NCI-H2107 (cell line): ENCODE data around the gene L3HYPDH.
"Not testable (repeated sequence)": the region's sequence is repeated elsewhere in the genome, so short reads cannot be mapped to it uniquely, and the experiment has no call there.

Source experiments
- DNase-seq: peaks from one replicate; lab custom pipeline; 2025; lab: John Stamatoyannopoulos, UW

Gene L3HYPDH

DNA sequence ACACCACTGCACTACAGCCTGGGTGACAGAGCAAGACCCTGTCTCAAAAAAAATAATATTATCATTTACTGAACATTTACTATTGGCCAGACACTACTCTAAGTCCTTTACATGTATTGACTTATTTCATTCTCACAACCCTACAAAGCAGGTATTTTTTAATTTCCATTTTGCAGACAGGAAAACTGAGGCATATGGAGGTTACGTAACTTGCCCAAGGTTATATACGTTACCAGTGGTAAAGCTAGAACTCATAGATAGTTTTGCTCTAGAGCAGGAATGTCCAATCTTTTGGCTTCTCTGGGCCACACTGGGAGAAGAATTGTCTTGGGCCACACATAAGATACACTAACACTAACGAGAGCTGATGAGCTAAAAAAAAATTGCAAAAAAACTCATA is 5.7 kb downstream of the L3HYPDH start:
- no peak for DNase-seq

DNA sequence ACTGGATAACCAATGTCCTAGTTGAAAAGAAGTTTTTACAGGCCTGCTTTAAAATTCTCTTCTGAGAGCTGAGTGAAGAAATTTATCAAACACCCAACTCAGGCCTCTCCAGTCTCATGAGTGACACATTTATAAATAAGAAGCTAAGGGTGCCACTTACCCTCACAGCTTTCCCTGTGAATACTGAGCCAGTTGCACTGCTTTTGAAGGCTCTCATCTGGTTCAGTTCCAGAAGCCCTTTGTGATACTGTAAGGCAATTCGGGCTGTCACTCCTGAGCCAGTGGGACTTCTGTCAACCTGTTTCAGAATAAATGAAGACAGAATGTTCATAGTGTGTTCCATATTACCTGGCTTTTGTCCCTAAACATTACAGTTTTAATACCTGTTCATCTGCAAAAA is 8.5 kb downstream of the L3HYPDH start:
- DNase-seq: no peak

DNA sequence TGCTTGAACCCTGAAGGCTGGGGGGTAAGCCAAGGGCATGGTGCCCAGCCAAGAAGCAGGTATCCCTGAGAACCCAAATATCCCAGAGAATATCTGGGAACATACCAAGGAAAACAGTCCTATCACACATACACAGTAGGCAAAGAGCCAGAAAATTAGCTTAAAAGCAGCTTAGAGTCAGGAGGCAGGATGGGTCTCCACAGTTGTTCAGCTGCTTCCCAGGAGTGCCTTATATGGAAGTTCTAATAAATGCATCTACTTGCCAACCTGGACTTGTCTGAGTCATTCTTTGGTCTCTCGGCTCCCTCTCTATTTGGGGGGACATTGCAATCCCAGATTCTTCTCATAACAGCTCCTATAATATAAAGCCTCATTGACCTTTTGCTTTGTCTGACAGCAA is 10.0 kb downstream of the L3HYPDH start:
- DNase-seq: no peak

DNA sequence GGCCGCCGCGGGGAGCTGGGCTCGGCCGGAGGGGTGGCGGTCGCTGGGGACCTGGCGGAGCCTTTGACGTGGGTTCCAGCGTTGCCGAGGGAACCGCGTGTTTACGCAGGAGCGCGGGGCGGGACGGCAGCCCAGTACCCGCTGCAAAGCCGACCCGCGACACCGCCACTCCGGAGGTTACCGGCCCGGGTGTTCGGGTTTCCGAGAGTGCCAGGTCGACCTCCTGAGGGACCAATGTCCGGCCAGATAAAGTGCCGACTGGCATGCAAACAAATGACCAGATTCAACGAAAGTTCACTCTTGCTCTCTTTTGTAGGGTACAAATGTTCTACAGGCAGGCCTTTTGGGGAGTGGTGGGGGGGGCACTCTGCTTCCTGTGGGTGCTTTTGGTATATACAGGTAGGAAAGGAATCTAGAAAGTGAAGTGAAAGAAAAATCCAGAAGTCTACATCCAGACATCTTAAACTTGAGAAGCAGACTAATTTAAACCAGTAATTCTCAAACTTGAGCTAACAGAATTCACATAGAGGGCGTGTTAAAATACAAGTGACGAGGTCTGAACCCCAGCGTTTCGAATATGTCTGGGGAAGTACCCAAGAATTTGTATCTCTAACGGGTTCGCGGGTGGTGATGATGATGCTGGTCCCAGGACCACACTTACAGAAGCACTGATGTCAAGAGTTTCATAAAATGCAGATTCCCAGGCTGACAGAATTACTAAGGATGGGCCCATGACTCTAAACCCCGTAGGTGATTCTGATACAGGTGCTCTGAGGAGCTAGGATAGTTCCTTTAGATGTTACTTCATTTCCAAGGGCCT is 18.7 kb downstream of the L3HYPDH start, which contains the start of gene GPR135:
Gene GPR135, minus strand, starts transcription at position 65 of the 820 bp plus-strand sequence. CDS start 154 bp downstream, outside the sequence.
- DNase-seq: no peak

DNA sequence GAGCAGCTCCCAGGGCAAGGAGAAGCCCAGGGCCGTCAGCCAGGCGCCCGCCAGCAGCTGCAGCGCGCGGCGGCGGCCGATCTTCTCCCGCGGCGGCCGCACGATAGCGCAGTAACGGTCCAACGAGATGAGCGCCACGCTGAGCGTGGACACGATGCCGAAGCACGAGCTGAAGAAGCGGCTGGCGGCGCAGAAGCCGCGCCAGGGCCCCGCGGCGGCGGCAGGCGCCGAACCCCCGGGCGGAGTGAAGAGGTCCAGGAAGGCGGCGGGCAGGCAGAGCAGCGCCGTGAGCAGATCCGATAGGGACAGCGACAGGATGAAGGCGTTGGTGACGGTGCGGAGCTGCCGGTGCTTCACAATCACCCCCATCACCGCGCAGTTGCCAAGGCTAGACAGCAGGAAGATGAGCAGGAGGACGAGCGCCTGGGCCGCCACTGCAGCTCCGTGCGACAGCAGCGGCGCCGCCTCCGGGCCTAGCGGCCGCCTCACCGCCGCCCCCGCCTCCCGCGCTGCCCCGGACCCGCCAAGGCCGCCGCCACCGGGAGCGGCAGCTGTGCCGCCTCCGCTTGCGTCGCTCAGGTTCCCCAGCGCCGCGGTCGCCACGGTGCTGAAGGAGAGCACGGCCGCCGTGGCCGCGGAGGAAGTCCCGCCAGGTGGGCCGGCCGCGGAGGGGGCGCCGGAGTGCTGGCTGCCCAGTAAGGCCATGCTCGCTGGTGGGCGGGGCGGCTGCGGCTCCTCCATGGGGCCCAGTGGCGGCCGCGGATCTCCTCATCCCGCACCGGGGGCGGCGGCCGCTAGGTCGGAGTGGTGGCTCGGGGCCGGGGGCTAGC is 19.5 kb downstream of the L3HYPDH start:
- DNase-seq: peak; percentile 51

DNA sequence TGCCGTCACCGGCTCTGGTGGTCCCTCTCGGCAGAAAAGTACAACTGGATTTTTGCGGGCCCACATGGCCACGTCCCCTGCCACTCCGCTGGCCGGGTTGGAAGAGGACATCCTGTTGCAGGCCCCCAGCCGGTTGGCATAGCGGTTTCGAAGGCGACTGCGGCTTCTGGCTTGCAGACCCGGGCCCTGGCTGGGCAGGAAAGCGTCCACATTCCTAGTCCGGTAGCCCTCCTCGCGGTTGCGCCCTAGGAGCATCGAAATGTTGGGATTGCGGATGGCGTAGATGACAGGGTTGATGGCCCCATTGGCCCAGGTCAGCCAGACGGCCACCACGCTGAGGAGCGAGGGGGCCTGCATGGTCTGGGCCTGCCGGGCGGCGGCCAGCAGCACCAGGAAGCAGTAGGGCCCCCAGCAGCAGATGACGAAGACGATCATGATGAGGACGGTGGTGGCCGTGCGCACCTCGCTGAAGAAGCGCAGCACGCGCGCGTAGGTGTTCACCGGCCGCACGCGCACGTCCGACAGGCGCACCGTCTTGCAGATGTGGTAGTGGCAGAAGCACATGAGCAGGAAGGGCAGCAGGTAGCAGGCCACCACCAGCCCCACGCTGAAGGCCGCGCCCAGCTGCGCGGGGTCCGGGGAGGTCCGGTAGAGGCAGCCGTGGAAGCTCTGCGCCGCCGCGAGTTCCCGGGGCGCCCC is 20.3 kb downstream of the L3HYPDH start:
- no peak for DNase-seq

DNA sequence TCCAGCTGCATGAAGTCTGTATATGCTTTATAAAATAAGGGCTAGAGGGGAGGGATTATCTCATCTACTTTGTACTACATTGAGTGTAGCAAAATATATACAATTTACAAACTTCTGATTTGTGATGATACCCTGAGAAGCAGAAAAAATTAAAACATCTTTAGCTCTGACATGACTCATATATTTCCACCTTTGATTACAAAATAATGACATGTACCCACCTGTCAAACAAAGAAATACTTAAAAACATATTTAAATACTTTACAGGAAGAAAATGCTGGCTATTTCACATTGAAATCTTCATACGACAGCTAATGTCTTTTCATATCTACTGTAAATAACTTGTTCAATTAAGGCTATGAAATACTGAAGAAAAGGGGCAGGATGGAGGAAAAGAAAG is 22.3 kb downstream of the L3HYPDH start:
- no peak for DNase-seq

DNA sequence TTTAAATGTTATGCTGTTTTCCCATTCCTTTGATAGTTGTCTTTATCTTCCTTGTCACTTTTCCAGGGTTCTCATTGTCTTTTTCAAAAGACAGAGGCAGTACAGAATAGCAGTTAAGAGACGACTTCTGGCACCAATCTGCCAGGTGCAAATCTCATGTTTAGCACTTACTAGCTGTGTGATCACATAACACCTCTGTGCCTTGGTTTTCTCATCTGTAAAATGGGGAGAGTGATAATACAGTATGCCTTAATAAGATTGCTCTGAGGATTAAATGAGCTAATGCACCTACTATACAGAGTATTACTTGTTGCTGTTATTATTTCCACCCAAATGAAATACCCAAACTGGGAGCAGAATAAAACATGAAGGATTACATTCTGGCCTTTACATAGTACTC is 23.8 kb downstream of the L3HYPDH start:
- no peak for DNase-seq

DNA sequence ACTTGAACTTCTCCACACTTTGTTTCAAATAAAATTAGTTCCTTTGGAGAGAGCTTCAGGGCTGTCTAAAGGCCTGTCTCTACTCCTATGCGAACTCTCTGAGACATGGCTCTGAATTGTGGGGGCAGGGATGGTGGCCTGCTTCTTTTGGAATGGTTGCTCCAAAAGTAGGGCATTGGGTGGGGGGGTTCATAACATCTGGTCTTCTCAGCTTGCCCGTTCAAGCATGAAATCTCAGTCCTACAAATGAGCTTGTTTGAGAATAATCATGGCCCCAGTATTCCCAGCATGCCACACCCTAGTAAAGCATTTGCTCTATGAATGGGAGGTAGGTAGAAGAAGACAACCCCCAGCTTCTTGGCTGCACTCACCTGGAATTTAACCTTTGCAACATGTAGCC is 25.7 kb downstream of the L3HYPDH start:
- no peak for DNase-seq

DNA sequence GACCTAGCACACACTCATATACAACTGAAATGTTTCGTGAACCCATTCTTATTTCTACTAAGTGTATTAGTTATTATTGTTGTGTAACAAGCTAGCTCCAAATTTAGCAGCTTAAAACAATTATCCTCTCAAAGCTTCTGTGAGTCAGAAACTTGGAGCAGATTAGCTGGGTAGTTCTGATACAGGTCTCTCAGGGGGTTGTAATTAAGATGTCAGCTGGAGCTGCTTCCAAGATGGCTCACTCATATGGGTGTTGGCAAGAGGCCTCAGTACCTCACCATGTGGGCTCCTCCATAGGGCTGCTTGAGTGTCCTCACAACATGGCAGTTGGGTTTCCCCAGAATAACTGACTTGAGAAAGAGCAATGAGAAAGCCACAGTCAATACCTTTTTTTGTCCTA is 28.8 kb downstream of the L3HYPDH start:
- no peak for DNase-seq

DNA sequence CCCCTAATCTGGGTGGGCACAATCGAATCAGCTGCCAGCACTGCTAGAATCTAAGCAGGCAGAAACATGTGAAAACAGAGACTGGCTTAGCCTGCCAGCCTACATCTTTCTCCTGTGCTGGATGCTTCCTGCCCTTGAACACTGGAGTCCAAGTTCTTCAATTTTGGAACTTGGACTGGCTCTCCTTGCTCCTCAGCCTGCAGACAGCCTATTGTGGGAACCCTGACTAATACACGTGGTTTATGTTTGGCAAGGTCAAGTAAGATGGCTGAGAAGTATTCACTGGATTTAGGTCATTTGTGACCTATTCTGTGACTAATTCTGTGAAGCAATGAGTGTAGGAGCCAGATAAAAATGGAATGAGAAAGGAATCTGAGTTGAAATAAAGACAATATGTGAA is 30.1 kb downstream of the L3HYPDH start:
- DNase-seq: no peak

DNA sequence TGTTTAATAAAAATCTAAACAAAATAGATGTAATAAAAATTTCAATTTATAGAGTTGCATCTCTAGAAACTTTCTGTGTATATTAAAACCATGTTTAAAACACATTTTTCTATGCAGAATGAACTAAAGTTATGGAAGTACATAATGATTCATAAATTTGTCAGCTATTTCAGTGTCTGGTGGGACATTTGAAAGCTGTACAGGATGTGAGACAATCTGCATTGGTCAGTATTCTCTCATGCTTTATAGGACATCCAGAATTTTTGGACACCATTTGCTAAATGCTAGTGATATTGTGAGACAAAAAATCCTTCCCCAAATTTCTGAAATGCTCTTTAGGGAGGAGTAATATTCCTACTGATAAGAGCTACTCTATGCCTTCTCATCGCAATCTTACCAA is 32.4 kb downstream of the L3HYPDH start:
- no peak for DNase-seq

DNA sequence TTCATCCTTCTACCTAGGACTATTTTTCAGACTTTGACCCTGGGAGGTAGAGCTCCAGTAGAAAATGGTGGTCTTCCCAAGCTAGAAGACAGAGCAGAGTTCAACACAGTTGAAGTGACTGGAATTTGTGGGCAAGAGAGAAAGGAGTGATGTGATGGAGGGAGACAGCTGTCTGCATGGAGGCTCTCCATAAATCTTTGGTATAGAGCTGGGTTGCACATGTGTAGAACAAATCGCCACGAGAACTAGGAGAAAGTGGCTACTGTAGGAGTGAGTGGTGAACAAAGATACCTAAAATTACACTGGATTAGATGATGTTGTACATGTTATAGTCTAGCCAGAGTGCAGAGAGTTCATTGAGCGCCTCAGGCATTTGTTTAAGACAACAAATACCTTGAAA is 33.5 kb downstream of the L3HYPDH start:
- no peak for DNase-seq

DNA sequence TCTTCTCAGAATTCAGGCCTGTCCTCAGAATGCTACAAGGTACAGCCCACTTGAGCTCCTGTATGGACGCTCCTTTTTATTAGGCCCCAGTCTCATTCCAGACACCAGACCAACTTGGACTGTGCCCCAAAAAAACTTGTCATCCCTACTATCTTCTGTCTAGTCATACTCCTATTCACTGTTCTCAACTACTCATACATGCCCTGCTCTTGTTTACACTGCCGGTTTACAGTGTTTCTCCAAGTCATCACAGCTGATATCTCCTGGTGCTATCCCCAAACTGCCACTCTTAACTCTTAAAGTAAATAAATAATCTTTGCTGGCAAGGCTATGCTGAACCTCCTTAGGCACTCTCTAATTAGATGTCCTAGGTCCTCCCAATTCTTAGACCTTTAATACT is 35.5 kb downstream of the L3HYPDH start:
- not testable (repeated sequence) for DNase-seq

DNA sequence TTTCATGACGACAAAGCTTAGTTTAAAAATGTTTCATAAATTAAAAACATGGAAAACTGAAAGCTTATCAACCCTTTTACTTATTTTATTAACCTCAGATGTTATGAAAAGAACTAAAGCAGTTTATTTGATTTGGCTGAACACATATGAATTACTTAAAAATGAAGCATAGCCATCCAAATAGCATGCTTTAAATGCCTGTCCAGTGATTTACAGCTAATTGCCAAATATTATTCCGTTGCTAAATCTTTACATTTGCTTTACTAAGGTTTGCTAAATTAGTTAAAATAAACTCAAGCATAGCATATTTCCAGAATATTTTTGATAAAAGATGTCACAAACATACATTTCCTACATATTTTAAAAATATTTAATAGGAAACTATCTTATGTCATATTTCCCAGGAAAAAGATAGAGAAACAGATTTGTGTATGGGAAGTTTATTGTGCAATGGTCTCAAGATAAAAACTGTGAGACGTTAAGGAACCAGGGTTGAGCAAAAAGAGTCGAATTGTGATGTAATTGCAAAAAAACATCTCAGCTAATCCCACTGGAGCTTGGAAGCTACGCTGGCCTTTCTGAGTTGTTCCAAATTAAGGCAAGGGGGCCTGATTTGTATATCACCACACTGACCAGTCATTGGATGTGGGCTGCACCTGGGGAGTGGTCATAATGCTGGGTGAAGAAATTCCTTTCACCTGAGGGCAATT is 44.8 kb downstream of the L3HYPDH start:
- DNase-seq: no peak

DNA sequence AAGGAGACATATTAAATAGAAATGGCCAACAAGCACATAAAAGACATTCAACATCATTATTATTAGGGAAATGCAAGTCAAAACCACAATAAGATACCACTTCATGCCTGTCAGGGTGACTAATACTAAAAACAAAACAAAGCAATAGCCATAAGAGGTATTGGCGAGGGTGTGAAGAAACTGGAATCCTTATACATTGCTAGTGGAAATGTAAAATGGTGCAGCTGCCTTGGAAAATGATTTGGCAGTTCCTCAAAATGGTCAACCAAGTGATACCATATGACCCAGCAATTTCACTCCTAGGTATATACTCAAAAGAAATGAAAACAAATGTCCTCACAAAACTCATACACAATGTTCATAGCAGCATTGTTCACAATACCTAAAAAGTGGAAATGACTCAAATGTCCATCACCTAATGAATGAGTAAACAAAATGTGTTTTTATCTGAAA is 46.0 kb downstream of the L3HYPDH start:
- no peak for DNase-seq

DNA sequence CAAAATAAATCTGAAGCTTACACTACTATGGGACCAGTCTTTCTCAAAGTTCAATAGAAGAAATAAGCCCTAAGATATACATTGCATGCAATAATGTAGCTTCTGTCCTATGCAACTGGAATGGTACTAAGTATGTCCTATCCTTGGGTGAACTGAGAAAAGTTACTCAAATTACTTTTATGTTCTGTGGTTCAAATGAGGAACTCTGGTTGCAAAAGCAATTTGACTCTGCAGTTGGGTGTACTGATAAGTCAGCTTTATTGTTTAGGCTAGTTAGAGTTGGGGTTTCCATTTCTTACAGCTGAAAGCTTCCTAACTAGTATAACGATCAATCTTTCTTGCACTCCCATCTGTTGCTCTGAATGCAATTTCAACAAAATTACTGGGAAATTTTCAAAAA is 48.2 kb downstream of the L3HYPDH start:
- no peak for DNase-seq

DNA sequence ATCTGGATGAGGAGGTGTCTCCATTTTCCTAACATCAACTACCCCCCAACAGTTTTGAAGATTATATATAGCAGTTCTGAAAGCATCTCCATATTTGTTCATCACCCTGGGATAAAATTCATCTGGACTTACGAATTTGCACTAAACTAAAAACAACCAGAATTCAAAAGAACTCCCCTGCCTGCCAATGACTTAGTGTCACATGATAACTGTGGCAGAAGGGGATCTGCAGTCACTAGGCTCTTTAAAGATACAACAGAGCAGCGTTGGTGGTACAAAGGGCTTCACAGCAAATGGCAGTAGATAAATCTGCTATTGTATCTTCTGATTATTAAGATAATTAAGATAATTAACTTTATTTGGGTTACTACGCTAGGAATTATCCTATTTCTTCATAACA is 49.1 kb downstream of the L3HYPDH start:
- DNase-seq: no peak

DNA sequence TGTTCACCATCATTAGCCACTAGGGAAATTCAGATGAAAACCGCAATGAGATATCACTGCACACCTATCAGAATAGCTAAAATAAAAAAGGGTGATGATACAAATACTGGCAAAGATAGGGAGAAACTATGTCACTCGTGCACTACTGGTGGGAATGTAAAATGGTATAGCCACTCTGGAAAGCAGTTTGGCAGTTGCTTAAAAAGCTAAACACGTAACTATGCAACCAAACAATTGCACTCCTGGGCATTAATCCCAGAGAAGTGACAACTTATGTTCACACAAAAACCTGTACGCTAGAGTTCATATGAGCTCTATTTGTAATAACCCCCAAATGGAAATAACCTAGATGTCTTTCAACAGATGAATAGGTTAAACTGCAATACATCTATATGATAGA is 54.4 kb downstream of the L3HYPDH start:
- no peak for DNase-seq

DNA sequence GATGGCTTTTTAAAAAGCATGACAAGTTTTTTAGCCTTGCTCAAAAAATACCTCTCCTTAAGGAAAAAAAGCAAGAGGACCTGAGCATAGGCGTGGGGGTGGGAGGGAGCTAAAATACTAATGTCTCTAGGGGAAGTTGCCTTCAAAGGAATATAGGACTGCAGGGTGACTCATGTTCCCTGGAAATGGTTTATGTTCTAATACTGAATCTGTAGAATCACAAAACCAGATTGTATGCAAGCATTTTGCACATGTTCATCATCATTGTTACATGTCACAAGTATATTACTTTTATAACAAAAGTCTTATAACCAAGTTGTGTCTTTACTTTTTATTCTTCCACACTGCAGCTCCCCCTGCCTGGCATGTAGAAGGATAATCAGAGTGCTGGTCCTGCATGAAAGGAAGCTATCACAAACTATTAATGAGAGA is 55.6 kb downstream of the L3HYPDH start:
- no peak for DNase-seq

DNA sequence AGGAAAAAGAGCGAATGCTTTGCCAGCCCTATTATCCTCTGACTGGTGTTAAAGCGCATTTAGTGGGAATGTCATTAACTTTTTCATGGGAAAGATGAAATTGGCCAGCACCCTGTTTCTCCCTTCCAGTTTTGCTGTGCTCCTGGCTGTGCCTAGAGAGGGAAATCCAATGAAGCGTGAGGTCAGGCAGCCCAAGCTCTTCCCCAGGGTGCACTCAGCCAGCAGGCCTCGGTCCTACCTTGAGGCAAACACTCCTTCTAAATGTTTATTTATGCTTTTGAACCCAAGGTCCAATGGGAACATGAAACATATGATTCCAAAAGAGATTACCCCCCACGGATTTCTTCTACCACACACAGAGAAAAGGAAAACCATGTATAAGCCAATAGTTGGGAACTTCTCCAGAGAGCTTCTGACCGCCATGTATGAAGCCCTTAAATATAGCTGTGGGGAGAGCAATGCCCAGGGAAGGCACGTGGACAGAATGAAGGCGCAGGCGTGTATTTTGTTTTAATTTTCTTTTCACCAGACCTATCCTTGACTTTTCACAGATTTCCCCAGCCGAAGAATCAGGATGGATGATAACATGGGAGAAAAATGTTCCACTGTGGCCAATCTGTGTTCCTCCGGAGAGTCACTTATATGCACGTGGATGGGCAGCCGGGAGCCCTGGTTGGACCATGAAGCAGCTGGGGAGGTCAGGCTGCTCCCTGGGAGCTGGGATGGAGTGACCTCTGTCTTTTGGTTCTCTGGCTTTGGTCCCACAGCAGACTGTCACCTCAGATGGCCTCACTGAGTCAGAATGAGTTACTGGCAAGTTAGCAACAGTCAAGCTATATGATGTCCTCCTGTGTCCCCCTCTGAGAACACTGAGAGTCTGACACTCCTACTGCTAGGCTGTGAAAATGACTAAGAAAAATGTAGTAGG is 56.3 kb downstream of the L3HYPDH start:
- DNase-seq: peak; percentile 30
